ENCODE data around the gene JPT2. TPM values are rescaled to one million over a fixed set of nuclear protein-coding genes. Genes with fewer than 3 reads are reported as not detected.
"Not testable (repeated sequence)": the region's sequence is repeated elsewhere in the genome, so short reads cannot be mapped to it uniquely, and the experiment has no call there.

The JPT2 gene
- total RNA-seq, 2 experiments from 2014 or later: 91.4 to 96.2 TPM

GRCh38 chr16:1723450-1724147, 45.5 kb downstream of the JPT2 start:
- Mint-ChIP-seq H3K27me3 (no peaks in the 10 kb centered on the region), H3K27ac (no peak overlapping the region), H3K36me3 (peaks cover 5% of the 10 kb centered on the region), H3K4me3 (no peak overlapping the region), H3K4me1 (peaks cover 25% of the 10 kb centered on the region), H3K9me3 (no peaks in the 10 kb centered on the region)
- peak; percentile 16 for DNase-seq

- no peak for DNase-seq
These were observed 46.4 kb downstream of the JPT2 start for GRCh38 chr16:1724491-1724890.

GRCh38 chr16:1726661-1727502, 48.8 kb downstream of the JPT2 start:
- no peak overlapping the region for H3K27ac Mint-ChIP-seq
- no peak for DNase-seq
- H3K36me3 Mint-ChIP-seq: peaks cover 5% of the 10 kb centered on the region
- H3K4me1 Mint-ChIP-seq: peaks cover 12% of the 10 kb centered on the region
- H3K27me3 Mint-ChIP-seq: no peaks in the 10 kb centered on the region
- no peaks in the 10 kb centered on the region for H3K9me3 Mint-ChIP-seq
- no peak overlapping the region for H3K4me3 Mint-ChIP-seq

More at GRCh38 chr16:1724491-1724890, 46.4 kb downstream of the JPT2 start:
- Mint-ChIP-seq H3K27me3 (no peaks in the 10 kb centered on the region), H3K4me3 (no peak overlapping the region), H3K36me3 (peaks cover 5% of the 10 kb centered on the region), H3K4me1 (peaks cover 25% of the 10 kb centered on the region), H3K27ac (no peak overlapping the region), H3K9me3 (no peaks in the 10 kb centered on the region)

- Mint-ChIP-seq H3K4me1 (peaks cover 7% of the 10 kb centered on the region), H3K36me3 (peaks cover 4% of the 10 kb centered on the region), H3K4me3 (no peak overlapping the region)
These were observed 49.9 kb downstream of the JPT2 start for GRCh38 chr16:1727651-1728624.

GRCh38 chr16:1729026-1729425, 50.9 kb downstream of the JPT2 start:
- H3K27me3 Mint-ChIP-seq: no peaks in the 10 kb centered on the region
- H3K4me3 Mint-ChIP-seq: no peak overlapping the region
- no peaks in the 10 kb centered on the region for H3K9me3 Mint-ChIP-seq
- DNase-seq: no peak
- H3K27ac Mint-ChIP-seq: no peak overlapping the region
- no peaks in the 10 kb centered on the region for H3K4me1 Mint-ChIP-seq
- H3K36me3 Mint-ChIP-seq: peaks cover 5% of the 10 kb centered on the region

More at GRCh38 chr16:1727651-1728624, 49.9 kb downstream of the JPT2 start:
- H3K27me3 Mint-ChIP-seq: no peaks in the 10 kb centered on the region
- H3K9me3 Mint-ChIP-seq: no peaks in the 10 kb centered on the region
- no peak overlapping the region for H3K27ac Mint-ChIP-seq
- no peak for DNase-seq

- no peak overlapping the region for H3K27ac Mint-ChIP-seq
These were observed 51.4 kb downstream of the JPT2 start for GRCh38 chr16:1729445-1729844.

GRCh38 chr16:1731073-1731472, 53.0 kb downstream of the JPT2 start:
- no peaks in the 10 kb centered on the region for H3K27me3 Mint-ChIP-seq
- no peak overlapping the region for H3K27ac Mint-ChIP-seq
- H3K4me3 Mint-ChIP-seq: no peak overlapping the region
- H3K36me3 Mint-ChIP-seq: peaks cover 5% of the 10 kb centered on the region
- no peaks in the 10 kb centered on the region for H3K4me1 Mint-ChIP-seq
- DNase-seq: no peak
- no peaks in the 10 kb centered on the region for H3K9me3 Mint-ChIP-seq

More at GRCh38 chr16:1729445-1729844, 51.4 kb downstream of the JPT2 start:
- Mint-ChIP-seq H3K4me1 (no peaks in the 10 kb centered on the region), H3K36me3 (peaks cover 5% of the 10 kb centered on the region), H3K27me3 (no peaks in the 10 kb centered on the region), H3K4me3 (no peak overlapping the region), H3K9me3 (no peaks in the 10 kb centered on the region)
- DNase-seq: no peak

- Mint-ChIP-seq H3K4me1 (no peaks in the 10 kb centered on the region), H3K36me3 (peaks cover 5% of the 10 kb centered on the region), H3K27me3 (no peaks in the 10 kb centered on the region), H3K9me3 (no peaks in the 10 kb centered on the region), H3K4me3 (no peak overlapping the region), H3K27ac (no peak overlapping the region)
- DNase-seq: no peak
These were observed 53.5 kb downstream of the JPT2 start for GRCh38 chr16:1731603-1732002.

- Mint-ChIP-seq H3K9me3 (no peaks in the 10 kb centered on the region), H3K27me3 (no peaks in the 10 kb centered on the region), H3K27ac (no peak overlapping the region), H3K4me1 (no peaks in the 10 kb centered on the region), H3K36me3 (peaks cover 2% of the 10 kb centered on the region), H3K4me3 (no peak overlapping the region)
- no peak for DNase-seq
These were observed 54.0 kb downstream of the JPT2 start for GRCh38 chr16:1732071-1732470.

- not testable (repeated sequence) for H3K27ac Mint-ChIP-seq, H3K27me3 Mint-ChIP-seq, H3K36me3 Mint-ChIP-seq, DNase-seq, H3K4me3 Mint-ChIP-seq, H3K9me3 Mint-ChIP-seq, H3K4me1 Mint-ChIP-seq
These were observed 54.5 kb downstream of the JPT2 start for GRCh38 chr16:1732551-1732987.

- Mint-ChIP-seq H3K27ac (no peak overlapping the region), H3K4me1 (no peaks in the 10 kb centered on the region), H3K9me3 (no peaks in the 10 kb centered on the region), H3K4me3 (no peak overlapping the region), H3K36me3 (peaks cover 2% of the 10 kb centered on the region), H3K27me3 (no peaks in the 10 kb centered on the region)
- DNase-seq: no peak
These were observed 56.0 kb downstream of the JPT2 start for GRCh38 chr16:1734123-1734522.

- DNase-seq: no peak
- Mint-ChIP-seq H3K36me3 (peaks cover 2% of the 10 kb centered on the region), H3K4me3 (no peak overlapping the region), H3K27me3 (no peaks in the 10 kb centered on the region), H3K4me1 (no peaks in the 10 kb centered on the region), H3K27ac (no peak overlapping the region), H3K9me3 (no peaks in the 10 kb centered on the region)
These were observed 56.7 kb downstream of the JPT2 start for GRCh38 chr16:1734816-1735215.

GRCh38 chr16:1740234-1740633, 62.2 kb downstream of the JPT2 start:
- no peak for DNase-seq
- Mint-ChIP-seq H3K36me3 (peaks cover 1% of the 10 kb centered on the region), H3K4me3 (no peak overlapping the region), H3K9me3 (no peaks in the 10 kb centered on the region), H3K4me1 (no peaks in the 10 kb centered on the region), H3K27me3 (no peaks in the 10 kb centered on the region), H3K27ac (no peak overlapping the region)

- H3K4me3 Mint-ChIP-seq: no peak overlapping the region
- no peaks in the 10 kb centered on the region for H3K9me3 Mint-ChIP-seq
- H3K27me3 Mint-ChIP-seq: no peaks in the 10 kb centered on the region
- DNase-seq: no peak
- no peak overlapping the region for H3K27ac Mint-ChIP-seq
- no peaks in the 10 kb centered on the region for H3K4me1 Mint-ChIP-seq
- peaks cover 1% of the 10 kb centered on the region for H3K36me3 Mint-ChIP-seq
These were observed 62.9 kb downstream of the JPT2 start for GRCh38 chr16:1740781-1741490.
